GM19023 (cell line): Measurements from ENCODE around the gene ZNF577.
"Not testable (repeated sequence)": the region's sequence is repeated elsewhere in the genome, so short reads cannot be mapped to it uniquely, and the experiment has no call there.

ENCODE experiments used
- ATAC-seq: cut with Tn5 transposase; IDR thresholded peaks from one replicate; pipeline ENCODE4 v1.9.1; 2021; ENCODE audit warnings: mild to moderate bottlenecking, moderate library complexity; ENCODE audit not compliant: unreplicated experiment

The ZNF577 gene

GRCh38 chr19:51887522-51888498, at the start of gene ZNF577:
Gene ZNF577, minus strand, starts transcription at chr19:51887951. Its CDS starts 7,569 bp downstream, at chr19:51880382.
- ATAC-seq = no peak

- no peak for ATAC-seq
Observed at GRCh38 chr19:51931921-51932320, 44.2 kb upstream of the ZNF577 start.

- no peak for ATAC-seq
Observed at GRCh38 chr19:51927859-51928258, 40.1 kb upstream of the ZNF577 start.

- ATAC-seq = peak; percentile 81
Observed at GRCh38 chr19:51926784-51927741, 39.3 kb upstream of the ZNF577 start, which contains the start of gene ZNF613. Gene ZNF613, plus strand, starts transcription at chr19:51927472. Its CDS starts 8,749 bp downstream, at chr19:51936221.

- peak; percentile 4 for ATAC-seq
Observed at GRCh38 chr19:51926426-51926783, 38.7 kb upstream of the ZNF577 start.

GRCh38 chr19:51921949-51922348, 34.2 kb upstream of the ZNF577 start:
- no peak for ATAC-seq

GRCh38 chr19:51919606-51920005, 31.9 kb upstream of the ZNF577 start:
- ATAC-seq = no peak

GRCh38 chr19:51916167-51916566, 28.4 kb upstream of the ZNF577 start:
- ATAC-seq = no peak

- no peak for ATAC-seq
Observed at GRCh38 chr19:51915324-51915867, 27.6 kb upstream of the ZNF577 start.

- ATAC-seq = not testable (repeated sequence)
Observed at GRCh38 chr19:51907981-51908380, 20.2 kb upstream of the ZNF577 start.

- not testable (repeated sequence) for ATAC-seq
Observed at GRCh38 chr19:51906108-51906507, 18.4 kb upstream of the ZNF577 start.

GRCh38 chr19:51905639-51906038, 17.9 kb upstream of the ZNF577 start:
- ATAC-seq = not testable (repeated sequence)

- ATAC-seq = no peak
Observed at GRCh38 chr19:51905206-51905605, 17.5 kb upstream of the ZNF577 start.

- ATAC-seq = peak; percentile 92
Observed at GRCh38 chr19:51904331-51905165, 16.8 kb upstream of the ZNF577 start, which contains the start of gene ZNF649. Gene ZNF649, minus strand, starts transcription at chr19:51905017. Its CDS starts 4,910 bp downstream, at chr19:51900107.

- ATAC-seq = no peak
Observed at GRCh38 chr19:51903192-51903591, 15.4 kb upstream of the ZNF577 start.

GRCh38 chr19:51901860-51902259, 14.1 kb upstream of the ZNF577 start:
- ATAC-seq = no peak

GRCh38 chr19:51891193-51891747, 3.5 kb upstream of the ZNF577 start:
- no peak for ATAC-seq

- no peak for ATAC-seq
Observed at GRCh38 chr19:51889934-51890333, 2.2 kb upstream of the ZNF577 start.

- ATAC-seq = no peak
Observed at GRCh38 chr19:51884713-51885112, 3.0 kb downstream of the ZNF577 start.

GRCh38 chr19:51882518-51882917, 5.2 kb downstream of the ZNF577 start:
- no peak for ATAC-seq
